Measurements from ENCODE around the gene RANGRF.

GRCh38 chr17:8324132-8324531 lies 35.7 kb downstream of the RANGRF start:
- TF ChIP-seq POLR2AphosphoS5 (IDR thresholded peaks at IDR 0.05; ENCODE audit: borderline replicate concordance, low read depth, low read length) (no peak), EZH2 (IDR thresholded peaks at IDR 0.05) (no peak)

Data from SK-N-MC (cell line).